ENCODE data around the gene PNLDC1.

The PNLDC1 gene, protein sequence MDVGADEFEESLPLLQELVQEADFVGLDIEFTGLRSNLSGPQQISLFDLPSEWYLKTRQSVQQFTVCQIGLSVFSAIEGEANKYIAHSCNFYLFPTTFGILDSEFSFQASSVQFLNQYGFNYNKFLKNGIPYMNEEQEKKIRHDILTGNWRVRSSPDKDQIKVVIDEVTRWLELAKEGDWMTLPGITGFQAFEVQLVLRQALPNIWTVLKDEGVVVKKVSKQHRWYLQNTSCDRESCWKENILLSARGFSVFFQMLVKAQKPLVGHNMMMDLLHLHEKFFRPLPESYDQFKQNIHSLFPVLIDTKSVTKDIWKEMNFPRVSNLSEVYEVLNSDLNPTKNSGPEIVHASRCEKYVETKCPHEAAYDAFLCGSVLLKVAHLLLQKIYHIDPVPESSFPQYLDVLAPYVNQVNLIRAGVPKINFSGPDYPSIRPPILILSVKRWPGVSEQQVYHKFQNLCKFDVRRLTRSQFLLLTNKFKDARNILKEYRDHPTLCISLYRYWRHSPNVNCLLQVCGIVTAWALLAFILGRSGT

DNA sequence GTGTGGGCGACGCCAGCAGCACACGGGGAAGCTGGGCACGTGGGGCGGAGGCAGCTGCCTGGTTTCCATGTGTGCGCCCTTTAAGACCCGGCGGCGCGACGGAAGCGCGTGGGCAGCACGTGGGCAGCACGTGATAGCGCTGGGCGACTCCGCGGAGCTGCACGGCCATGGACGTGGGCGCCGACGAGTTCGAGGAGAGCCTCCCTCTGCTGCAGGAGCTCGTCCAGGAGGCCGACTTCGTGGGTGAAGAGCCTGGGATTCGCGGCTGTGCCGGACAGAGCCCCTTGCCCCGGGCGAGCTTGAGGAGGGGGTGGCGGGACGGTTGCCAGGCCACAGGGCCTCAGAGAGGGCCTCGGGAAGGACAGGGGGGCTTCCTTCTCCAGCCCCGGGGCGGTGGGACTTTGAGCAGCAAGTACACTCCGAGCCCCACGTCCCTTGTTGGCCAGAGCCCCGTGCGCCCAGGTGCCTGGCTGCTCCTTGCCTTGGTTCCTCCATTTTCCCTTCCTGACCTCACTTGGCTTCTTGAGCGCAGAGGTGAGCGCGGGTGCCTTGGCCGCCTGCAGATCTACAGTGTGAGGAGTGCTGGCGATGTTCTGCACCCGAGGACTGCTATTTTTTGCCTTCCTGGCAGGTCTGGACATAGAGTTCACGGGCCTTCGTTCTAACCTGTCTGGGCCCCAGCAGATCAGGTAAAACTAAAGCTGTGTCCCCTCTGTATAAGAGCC lies at the start of gene PNLDC1:
PNLDC1 (plus strand) TSS at position 136 of the 725 bp plus-strand sequence; CDS start at position 168, 32 bp downstream.
- no peak for DNase-seq (ENCODE audit: low read depth)

DNA sequence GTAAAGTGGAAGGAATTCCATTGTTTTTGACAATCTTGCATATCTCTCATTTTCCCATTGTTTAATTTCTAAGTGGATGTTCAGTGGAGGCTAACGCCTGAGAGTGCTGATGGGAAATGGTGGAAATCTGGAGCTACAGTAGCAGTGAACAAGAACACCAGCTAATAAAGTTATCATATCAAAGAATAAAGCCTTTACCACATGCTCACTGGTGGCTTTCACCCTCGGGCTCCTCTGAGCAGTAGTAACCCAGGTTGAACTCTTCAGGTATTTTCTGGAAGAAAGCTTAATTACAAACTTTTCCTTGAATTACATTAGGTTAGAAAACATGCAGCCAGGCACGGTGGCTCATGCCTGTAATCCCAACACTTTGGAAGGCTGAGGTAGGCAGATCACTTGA lies 48.6 kb upstream of the PNLDC1 start:
- DNase-seq (ENCODE audit: low read depth): no peak

DNA sequence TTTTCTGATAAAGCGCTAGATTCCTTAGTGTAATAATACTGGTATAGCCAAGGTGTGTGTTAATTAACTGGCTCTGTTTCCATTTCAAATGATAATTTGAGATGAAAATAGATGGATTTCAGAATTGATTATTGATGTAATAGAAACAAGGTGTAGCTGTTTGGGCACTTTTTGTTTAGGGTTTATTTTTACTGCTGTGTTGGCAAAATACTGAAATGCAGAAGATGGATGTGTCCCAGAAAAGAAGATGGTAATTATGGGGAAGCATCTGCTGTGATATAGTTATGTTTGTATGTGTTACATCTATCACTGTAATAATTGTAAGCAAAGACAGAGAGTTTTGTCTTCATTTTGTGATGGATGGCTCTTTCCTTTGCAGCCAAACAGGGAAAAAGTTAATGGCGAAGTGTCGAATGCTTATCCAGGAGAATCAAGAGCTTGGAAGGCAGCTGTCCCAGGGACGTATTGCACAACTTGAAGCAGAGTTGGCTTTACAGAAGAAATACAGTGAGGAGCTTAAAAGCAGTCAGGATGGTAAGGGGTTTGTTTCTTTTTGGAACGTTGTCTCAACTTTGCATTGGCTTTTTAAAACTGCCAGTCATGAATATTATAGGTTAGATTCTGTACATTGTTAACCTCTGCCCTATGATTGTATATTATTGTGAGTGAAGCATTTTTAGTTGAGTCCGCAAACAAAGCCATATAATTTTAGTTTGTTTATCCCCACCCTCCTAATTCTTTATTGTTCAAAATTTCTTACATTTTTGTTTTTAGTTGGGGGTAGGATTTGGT lies 46.8 kb upstream of the PNLDC1 start:
- peak; percentile 27 for DNase-seq (ENCODE audit: low read depth)

DNA sequence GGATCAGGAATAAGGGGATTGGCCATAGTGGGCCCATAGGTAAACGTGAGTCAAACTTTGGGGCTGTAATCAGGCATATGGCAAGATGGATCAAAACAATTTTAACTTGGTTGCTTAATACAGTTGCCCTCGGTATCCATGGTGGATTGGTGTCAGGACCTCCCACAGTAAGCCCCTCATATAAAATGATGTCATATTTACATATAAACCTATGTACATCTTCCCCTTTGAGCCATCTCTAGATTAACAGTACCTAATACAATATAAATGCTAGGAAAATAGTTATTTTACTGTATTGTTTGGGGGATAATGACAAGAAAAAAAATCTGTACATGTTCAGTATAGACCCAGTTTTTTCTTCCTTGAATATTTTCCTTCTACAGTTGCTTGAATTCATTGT lies 45.7 kb upstream of the PNLDC1 start:
- DNase-seq (ENCODE audit: low read depth): no peak

DNA sequence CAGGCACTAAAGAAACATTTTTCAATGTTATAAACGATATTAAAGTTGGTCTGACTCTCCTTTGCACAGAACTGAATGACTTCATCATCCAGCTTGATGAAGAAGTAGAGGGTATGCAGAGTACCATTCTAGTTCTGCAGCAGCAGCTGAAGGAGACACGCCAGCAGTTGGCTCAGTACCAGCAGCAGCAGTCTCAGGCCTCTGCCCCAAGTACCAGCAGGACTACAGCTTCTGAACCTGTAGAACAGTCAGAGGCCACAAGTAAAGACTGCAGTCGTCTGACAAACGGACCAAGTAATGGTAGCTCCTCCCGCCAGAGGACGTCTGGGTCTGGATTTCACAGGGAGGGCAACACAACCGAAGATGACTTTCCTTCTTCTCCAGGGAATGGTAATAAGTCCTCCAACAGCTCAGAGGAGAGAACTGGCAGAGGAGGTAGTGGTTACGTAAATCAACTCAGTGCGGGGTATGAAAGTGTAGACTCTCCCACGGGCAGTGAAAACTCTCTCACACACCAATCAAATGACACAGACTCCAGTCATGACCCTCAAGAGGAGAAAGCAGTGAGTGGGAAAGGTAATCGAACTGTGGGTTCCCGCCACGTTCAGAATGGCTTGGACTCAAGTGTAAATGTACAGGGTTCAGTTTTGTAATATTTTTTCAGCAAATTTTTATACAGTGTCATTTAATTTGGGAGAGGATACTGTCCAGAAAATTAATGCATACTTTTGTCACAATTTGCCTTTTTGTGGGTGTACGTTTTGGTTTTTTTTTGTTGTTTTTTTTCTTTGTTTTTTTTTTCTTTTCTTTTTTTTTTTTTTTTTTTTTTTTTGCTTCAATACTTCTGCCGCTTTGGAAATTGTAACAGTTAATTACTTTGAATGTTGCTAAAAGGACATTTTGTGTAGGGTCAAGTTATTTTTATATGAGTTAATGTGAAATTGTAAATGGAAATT lies 44.8 kb upstream of the PNLDC1 start:
- DNase-seq (ENCODE audit: low read depth): peak; percentile 54

DNA sequence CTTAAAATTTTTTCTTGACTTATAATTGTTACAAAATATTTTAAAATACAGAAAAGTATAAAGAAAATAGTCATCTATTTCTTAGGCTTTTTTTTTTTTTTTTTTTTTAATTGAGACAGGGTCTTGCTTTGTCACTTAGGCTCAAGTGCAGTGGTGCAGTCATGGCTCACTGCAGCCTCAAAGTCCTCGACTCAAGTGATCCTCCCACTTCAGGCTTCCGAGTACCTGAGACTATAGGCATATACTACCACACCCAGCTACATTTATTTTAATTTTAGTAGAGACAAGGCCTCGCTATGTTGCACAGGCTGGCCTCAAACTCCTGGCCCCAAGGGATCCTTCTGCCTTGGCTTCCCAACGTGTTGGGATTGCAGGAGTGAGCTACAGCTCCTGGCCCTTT lies 43.6 kb upstream of the PNLDC1 start:
- DNase-seq (ENCODE audit: low read depth): no peak

DNA sequence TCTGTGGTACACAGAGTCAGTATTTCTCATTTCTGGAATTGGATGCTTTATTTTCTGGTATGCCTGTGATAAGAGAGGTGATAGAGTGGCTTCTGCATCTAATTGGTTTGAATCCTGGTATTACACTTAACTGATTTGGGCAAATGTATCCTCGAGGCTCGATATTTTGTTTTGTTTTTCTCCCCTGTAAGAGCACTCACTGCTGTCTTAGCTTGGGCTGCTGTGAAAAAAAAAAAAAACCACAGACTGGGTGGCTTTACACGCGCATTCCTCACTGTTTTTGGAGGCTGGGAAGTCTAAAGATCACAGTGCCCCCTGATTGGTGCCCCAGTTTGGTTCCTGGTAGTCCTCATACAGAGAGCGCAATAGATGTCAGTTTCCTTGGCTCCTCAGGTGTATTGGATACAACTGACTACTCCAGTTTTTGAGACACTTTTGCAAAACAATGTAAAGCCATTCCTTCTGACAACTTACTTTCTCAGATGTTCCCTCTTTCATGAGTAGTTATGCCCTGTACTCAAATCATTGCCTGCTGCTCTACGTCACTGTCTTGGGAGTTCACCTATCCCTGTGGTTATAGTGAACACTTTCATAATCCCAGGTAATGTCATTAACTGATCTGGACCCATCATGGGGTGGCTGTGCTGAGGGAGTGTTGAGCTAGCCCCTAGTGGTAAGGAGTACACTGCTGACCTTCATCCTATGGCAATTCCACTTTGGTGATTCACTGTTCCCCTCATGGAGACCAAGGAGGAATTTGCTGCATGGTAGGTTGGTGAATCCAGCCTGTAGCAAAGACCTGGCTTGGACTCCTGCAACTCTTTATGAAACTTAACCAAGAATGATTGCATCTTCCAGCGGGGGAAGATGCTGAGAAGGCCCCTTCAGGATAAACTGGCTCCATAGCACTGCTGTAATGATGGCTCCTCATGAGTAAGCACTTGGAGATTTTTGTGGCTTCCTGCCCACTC lies 41.8 kb upstream of the PNLDC1 start:
- peak; percentile 85 for DNase-seq (ENCODE audit: low read depth)

DNA sequence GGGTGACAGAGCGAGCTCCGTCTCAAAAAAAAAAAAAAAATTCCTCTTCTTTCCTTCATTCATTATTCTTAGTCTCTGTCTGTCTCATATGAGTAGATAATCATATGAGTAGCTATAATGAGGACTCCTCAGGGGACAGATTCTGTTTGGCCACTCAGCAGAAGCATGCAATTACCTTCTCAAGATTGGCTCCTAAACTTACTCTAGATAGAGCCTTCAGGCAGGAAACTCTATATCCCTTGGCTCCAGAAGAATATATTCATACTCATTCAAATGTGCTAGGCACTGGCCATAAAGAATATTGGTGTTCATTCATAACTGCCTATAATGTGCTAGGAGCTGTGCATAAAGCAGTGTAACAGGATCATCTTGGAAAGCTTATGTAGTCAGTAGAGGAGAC lies 40.4 kb upstream of the PNLDC1 start:
- no peak for DNase-seq (ENCODE audit: low read depth)

DNA sequence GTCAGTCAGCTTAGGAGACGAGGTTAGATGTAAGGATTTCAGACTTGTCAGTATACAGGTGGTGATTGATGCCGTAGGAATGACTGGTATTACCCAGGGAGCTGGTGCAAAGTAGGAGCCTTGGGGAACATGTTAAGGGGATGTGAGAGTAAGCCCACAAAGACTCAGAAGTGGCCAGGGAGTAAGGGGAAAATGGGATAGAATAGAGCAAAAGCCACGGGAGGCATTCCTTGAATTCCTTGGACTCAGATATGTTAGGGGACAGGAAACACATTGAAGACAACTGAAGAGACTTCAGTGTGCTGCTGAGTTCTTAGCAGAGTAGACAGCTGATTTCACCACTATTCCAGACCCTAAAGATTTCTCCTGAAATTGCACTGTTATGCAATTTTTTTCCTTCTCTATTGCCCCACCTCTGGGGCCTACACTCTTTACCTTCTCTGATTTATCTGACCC lies 39.4 kb upstream of the PNLDC1 start:
- DNase-seq (ENCODE audit: low read depth): peak; percentile 59

DNA sequence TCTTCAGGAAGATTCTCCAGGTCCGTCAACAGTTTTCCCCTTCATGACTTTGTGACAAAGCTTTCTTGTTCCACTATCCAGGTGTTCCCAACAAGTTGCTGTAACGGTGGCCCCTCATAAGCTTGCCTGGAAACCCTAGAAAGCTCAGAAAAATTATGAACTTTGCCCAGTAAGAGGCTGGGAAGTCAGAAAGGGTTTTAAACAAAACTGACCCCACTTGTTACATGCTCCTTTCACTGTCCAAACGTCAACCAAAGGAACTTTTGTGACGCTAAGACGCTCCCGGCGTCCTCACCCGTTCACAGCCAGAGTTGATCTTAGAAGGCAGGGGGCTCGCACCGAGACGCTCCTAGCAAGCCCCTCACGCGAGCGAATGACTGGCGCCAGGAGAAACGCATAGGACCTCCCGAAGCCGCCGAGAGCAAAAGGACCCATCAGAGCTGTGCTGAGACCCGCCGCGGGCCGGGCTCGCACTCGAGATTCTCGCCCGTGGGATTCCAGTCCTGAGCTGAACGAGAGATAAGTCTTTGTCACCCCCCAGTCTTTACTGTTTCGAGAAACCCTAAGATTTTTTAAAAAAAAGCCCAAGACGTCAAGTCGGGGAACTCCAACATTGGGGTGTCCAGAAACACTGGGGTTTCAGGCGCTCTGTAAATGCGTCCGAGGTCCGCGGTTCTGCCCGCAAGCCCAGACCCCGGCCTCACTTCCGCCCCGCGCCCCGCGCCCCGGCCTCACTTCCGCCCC lies 38.8 kb upstream of the PNLDC1 start:
- peak; percentile 15 for DNase-seq (ENCODE audit: low read depth)

DNA sequence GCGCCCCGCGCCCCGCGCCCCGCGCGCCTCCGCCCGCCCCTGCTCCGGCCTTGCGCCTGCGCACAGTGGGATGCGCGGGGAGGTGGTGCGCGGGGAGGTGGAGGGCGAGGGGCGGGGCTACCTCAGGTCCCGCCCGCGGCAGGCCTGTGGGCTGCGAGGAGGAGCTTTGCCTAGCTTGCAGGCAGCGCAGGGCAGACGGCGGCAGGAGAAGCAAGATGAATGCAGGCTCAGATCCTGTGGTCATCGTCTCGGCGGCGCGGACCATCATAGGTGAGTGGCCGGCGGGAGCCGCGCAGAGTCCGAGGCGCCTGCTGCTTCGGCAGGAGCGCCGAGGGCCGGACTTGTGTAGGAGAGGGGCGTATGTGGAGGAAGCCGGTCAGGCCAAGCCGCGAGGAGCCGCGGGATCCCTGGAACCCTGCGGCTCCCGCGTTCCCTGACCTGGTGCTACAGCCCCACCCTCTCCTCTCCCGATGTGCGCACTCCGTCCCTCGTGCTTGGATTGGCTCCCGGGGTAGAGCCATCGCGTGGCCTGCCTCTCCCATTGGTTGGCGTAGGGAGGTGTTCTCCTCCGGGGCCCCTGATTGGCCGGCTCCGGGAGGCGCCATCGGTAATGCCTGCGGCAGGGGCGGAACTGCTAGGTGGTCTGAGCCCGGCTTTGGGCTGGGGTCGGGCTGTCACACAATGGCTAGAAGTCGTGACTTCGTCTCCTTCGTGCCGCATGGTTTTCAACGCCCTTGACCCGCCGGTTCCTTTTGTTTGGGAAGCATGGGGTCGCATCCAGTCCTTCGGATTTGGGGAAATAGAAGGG lies 38.0 kb upstream of the PNLDC1 start, which contains the start of gene ACAT2:
ACAT2 (plus strand) TSS at position 173 of the 808 bp plus-strand sequence; CDS start at position 216, 43 bp downstream.
- DNase-seq (ENCODE audit: low read depth): peak; percentile 90

DNA sequence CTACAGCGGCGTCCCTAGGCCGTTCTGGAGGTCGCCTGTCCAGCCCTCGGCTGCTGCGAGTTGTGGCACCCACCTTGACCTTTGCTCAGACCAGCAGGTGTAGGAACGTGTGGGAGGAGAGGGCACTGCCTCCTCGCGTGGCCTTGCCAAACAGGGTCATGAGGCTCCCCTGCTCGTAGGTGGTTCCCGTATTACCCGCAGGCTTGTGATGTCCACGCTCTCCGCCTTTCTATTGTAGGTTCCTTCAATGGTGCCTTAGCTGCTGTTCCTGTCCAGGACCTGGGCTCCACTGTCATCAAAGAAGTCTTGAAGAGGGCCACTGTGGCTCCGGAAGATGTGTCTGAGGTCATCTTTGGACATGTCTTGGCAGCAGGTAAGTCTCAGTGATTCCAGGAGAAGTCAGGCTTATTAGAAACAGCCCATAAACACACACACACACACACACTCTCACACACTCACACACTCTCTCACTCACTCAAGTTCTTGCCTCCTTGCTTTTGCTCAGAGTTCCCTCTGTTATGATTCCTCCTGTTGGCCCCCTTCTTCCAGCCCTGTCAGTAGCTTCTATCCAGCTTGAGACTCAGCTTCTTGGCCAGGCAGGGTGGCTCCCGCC lies 37.3 kb upstream of the PNLDC1 start:
- DNase-seq (ENCODE audit: low read depth): no peak

DNA sequence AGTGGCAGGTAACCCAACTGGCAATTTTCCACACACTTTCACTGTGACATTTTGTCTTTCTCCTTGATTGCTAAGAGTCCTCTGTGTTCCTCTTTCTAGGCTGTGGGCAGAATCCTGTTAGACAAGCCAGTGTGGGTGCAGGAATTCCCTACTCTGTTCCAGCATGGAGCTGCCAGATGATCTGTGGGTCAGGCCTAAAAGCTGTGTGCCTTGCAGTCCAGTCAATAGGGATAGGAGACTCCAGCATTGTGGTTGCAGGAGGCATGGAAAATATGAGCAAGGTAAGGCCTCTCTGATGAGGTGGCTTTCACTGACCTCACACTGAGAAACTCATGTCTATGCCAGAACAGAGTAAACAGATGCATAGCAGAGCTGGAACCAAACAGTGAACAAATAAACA lies 33.2 kb upstream of the PNLDC1 start:
- no peak for DNase-seq (ENCODE audit: low read depth)

DNA sequence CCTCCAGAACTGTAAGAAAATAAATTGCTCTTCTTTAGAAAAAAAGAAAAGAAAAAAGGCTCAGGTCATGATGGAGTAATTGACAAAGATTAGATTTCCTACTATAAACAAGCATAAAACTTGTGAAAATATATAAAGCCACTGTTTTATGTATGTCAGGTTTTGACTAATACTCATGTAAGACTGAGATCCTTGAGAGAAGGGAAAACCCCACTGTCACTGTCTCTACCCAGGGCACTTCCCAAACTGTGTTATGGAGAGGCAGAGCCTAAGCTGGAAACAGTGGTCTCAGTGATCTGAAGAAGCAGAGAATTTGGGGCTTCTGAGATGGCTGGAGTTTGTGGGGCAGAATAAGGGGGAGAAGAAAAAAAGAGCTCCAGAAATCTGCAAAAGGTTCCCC lies 30.6 kb upstream of the PNLDC1 start:
- no peak for DNase-seq (ENCODE audit: low read depth)

DNA sequence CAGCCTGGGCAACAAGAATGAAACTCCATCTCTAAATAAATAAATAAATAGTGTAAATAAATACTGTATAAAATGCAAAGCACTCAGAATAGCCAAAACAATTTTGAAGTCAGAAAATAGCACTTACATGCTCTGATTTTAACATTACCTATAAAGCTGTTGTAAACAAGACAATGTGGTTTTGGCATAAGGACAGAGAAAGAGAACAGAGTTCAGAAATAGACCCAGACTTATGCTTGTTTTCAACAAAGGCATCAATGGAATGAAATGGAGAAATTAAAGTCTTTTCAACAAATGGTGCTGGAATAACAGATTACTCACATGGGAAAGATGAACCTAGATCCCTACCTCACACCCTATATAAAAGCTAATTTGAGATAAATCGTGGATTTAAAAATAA lies 27.9 kb upstream of the PNLDC1 start:
- DNase-seq (ENCODE audit: low read depth): no peak

DNA sequence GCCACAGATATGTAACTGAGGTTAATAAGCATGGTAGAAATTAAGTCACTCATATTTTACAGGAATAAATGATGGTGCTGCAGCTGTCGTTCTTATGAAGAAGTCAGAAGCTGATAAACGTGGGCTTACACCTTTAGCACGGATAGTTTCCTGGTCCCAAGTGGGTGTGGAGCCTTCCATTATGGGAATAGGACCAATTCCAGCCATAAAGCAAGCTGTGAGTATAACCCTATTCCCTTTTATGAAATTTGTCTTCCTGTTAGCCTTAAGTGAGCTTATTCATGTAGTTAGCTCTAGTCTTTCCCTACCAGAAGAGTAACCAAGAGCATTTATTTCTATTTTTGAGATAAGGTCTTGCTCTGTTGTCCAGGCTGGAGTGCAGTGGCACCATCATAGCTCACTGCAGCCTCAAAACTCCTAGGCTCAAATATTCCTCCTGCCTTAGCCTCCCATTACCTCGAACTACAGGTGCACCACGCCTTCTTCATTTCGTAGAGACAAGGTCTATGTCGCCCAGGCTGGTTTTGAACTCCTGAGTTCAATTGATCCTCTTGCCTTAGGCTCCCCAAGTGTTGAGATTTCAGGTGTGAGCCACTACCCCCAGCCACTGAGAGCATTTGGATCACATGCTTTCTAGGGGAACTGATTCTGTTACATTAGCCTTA lies 22.7 kb upstream of the PNLDC1 start:
- no peak for DNase-seq (ENCODE audit: low read depth)

DNA sequence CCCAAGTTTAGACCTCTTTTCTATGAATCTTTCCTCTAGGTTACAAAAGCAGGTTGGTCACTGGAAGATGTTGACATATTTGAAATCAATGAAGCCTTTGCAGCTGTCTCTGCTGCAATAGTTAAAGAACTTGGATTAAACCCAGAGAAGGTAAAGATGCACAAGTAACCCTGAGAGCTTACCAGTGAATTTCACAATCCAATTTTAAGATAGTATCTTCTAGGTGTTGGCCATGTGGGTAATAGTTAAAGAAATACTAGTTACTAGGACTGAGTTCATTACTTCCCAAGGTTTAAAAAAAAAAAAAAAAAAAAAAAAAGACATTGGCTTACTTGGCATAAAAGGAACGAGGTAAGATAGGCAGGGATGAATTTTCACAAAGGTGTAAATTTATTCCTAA lies 21.9 kb upstream of the PNLDC1 start:
- no peak for DNase-seq (ENCODE audit: low read depth)

All from amniotic epithelial cell (primary cell).